ENCODE data around the gene SPEF1.

SPEF1 gene

GRCh38 chr20:3798373-3798768 is 17.1 kb upstream of the SPEF1 start:
- Mint-ChIP-seq H3K9me3 (no peaks in the 10 kb centered on the region), H3K4me3 (peak overlapping the region; percentile 88), H3K27ac (no peak overlapping the region), H3K36me3 (ENCODE audit: low read depth) (peaks cover 10% of the 10 kb centered on the region), H3K27me3 (ENCODE audit: low read depth, poor library complexity) (peaks cover 11% of the 10 kb centered on the region), H3K4me1 (peaks cover 52% of the 10 kb centered on the region)
- TF ChIP-seq, protein P1, sequence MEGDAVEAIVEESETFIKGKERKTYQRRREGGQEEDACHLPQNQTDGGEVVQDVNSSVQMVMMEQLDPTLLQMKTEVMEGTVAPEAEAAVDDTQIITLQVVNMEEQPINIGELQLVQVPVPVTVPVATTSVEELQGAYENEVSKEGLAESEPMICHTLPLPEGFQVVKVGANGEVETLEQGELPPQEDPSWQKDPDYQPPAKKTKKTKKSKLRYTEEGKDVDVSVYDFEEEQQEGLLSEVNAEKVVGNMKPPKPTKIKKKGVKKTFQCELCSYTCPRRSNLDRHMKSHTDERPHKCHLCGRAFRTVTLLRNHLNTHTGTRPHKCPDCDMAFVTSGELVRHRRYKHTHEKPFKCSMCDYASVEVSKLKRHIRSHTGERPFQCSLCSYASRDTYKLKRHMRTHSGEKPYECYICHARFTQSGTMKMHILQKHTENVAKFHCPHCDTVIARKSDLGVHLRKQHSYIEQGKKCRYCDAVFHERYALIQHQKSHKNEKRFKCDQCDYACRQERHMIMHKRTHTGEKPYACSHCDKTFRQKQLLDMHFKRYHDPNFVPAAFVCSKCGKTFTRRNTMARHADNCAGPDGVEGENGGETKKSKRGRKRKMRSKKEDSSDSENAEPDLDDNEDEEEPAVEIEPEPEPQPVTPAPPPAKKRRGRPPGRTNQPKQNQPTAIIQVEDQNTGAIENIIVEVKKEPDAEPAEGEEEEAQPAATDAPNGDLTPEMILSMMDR (IDR thresholded peaks at IDR 0.05), result no peak
- no peak for DNase-seq

- Mint-ChIP-seq H3K27ac (peak overlapping the region; percentile 74), H3K27me3 (ENCODE audit: low read depth, poor library complexity) (peaks cover 8% of the 10 kb centered on the region), H3K36me3 (ENCODE audit: low read depth) (peaks cover 5% of the 10 kb centered on the region), H3K4me3 (peak overlapping the region; percentile 88), H3K9me3 (no peaks in the 10 kb centered on the region), H3K4me1 (peaks cover 52% of the 10 kb centered on the region)
- TF ChIP-seq, protein P1 (IDR thresholded peaks at IDR 0.05), result no peak
- no peak for DNase-seq
These were observed 16.5 kb upstream of the SPEF1 start for GRCh38 chr20:3797592-3798372.

- TF ChIP-seq, protein P1 (IDR thresholded peaks at IDR 0.05), result no peak
- Mint-ChIP-seq H3K27ac (peak overlapping the region; percentile 74), H3K4me1 (peaks cover 47% of the 10 kb centered on the region)
These were observed 15.9 kb upstream of the SPEF1 start for GRCh38 chr20:3797226-3797545.

GRCh38 chr20:3796477-3797225 is 15.4 kb upstream of the SPEF1 start:
- Mint-ChIP-seq H3K27me3 (ENCODE audit: low read depth, poor library complexity) (peaks cover 13% of the 10 kb centered on the region), H3K27ac (no peak overlapping the region), H3K4me1 (peaks cover 47% of the 10 kb centered on the region), H3K9me3 (no peaks in the 10 kb centered on the region), H3K4me3 (peak overlapping the region; percentile 88), H3K36me3 (ENCODE audit: low read depth) (no peaks in the 10 kb centered on the region)
- DNase-seq, result no peak
- TF ChIP-seq, protein P1 (IDR thresholded peaks at IDR 0.05), result no peak

More at GRCh38 chr20:3797226-3797545, 15.9 kb upstream of the SPEF1 start:
- Mint-ChIP-seq H3K27me3 (ENCODE audit: low read depth, poor library complexity) (peaks cover 13% of the 10 kb centered on the region), H3K9me3 (no peaks in the 10 kb centered on the region), H3K36me3 (ENCODE audit: low read depth) (no peaks in the 10 kb centered on the region), H3K4me3 (peak overlapping the region; percentile 88)
- no peak for DNase-seq

DNA sequence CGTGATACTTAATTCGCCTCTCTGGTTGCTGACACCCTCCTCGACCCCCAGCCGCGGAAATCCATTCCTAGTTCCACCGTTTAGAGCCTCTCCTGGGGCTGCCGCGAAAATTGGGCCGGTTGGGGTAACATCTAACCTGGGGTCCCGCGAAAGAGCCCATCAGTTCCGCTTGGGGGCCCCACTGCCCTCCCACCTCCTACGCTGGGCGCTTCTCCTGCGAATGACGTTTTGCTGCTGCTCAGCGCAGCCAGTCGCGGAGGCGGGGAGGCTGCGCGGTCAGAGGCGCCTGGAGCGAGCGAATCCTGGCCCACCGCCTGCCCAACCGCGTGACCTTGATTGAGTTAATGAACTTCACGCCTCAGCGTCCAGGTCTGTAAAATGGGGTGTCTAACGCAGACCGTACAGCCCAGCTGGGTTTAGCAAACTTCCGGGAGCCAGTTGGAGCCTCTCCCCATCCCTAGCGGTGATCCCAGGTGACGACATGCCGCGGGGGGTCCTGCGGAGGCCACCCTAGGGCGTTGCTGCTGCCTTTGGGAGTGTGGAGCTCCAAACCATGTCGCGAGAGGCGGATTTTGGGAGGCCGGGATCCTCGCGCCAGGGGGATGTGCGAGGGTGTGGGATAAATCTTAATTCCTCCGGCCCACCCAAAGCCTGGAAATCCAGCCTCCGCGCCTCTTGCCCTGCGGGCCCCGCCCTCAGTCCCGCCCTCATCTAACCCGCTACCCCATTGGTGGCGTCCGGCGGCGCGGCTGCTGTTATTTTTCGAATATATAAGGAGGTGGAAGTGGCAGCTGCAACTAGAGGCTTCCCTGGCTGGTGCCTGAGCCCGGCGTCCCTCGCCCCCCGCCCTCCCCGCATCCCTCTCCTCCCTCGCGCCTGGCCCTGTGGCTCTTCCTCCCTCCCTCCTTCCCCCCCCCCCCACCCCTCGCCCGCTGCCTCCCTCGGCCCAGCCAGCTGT is 14.5 kb upstream of the SPEF1 start, which contains the start of gene CDC25B:
CDC25B (plus strand) TSS at position 800 of the 958 bp plus-strand sequence. CDS start 222 bp downstream, outside the sequence.
- no peaks in the 10 kb centered on the region for H3K9me3 Mint-ChIP-seq
- H3K4me1 Mint-ChIP-seq, result peaks cover 47% of the 10 kb centered on the region
- H3K36me3 Mint-ChIP-seq (ENCODE audit: low read depth), result no peaks in the 10 kb centered on the region
- H3K27me3 Mint-ChIP-seq (ENCODE audit: low read depth, poor library complexity), result peaks cover 20% of the 10 kb centered on the region
- no peak within 1 kb of the TSS for H3K27ac Mint-ChIP-seq
- DNase-seq, result peak; percentile 94
- peak within 1 kb of the TSS; percentile 88 for H3K4me3 Mint-ChIP-seq
- TF ChIP-seq, protein P1 (IDR thresholded peaks at IDR 0.05), result peak; percentile 28
